ENCODE results near the gene DCAF6.

GRCh38 chr1:167926486-167926997, 9.9 kb upstream of the DCAF6 start:
- no peak for TF ChIP-seq CTCF (IDR thresholded peaks at IDR 0.05)
- TF ChIP-seq POLR2A (IDR thresholded peaks at IDR 0.05) = no peak
- no peak for TF ChIP-seq POLR2AphosphoS5 (IDR thresholded peaks at IDR 0.05; ENCODE audit: insufficient read depth in 1 of 2, low read depth in 1 of 2)

Data from vagina (tissue), 2 donors.